GM12874 (cell line): Measurements from ENCODE around the gene NDUFB2.

Source experiments
- CTCF ChIP-seq: IDR thresholded peaks from 2 replicates; pipeline ENCODE4 v1.5.1; 2011; ENCODE audit warnings: low read depth, mild to moderate bottlenecking, control low read depth, low read length, moderate library complexity; ENCODE audit not compliant: insufficient read depth

Gene NDUFB2

GRCh38 chr7:140655511-140656408 is 40.7 kb upstream of the NDUFB2 start:
- no peak for TF ChIP-seq CTCF

GRCh38 chr7:140656548-140657515 is 39.7 kb upstream of the NDUFB2 start:
- no peak for TF ChIP-seq CTCF

GRCh38 chr7:140657891-140658290 is 38.6 kb upstream of the NDUFB2 start:
- no peak for TF ChIP-seq CTCF

DNA sequence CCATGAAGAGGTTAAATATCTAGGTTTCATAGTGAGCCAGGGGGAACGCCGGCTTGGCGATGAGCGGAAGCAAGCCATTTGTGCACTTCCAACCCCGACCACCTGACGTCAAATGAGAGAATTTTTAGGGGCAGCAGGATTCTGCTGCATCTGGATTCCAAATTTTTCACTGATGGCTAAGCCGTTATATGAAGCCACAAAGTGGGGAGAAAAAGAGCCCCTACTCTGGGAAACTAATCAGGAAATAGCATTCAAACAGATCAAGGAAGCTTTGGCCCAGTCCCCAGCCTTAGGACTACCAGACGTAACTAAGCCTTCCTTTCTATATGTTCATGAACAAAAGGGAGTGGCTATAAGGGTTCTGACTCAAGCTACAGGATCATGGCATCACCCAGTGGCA is 36.7 kb upstream of the NDUFB2 start:
- TF ChIP-seq CTCF, result no peak

- no peak for TF ChIP-seq CTCF
Observed at GRCh38 chr7:140661124-140661523, 35.4 kb upstream of the NDUFB2 start.

GRCh38 chr7:140667476-140667875 is 29.0 kb upstream of the NDUFB2 start:
- TF ChIP-seq CTCF, result no peak

GRCh38 chr7:140668641-140669040 is 27.9 kb upstream of the NDUFB2 start:
- no peak for TF ChIP-seq CTCF
